GM19455 (cell line): ENCODE results near the gene VPS37C.

Source experiments
- ATAC-seq: cut with Tn5 transposase; IDR thresholded peaks from one replicate; pipeline ENCODE4 v1.9.1; 2021; ENCODE audit not compliant: unreplicated experiment

VPS37C gene

DNA sequence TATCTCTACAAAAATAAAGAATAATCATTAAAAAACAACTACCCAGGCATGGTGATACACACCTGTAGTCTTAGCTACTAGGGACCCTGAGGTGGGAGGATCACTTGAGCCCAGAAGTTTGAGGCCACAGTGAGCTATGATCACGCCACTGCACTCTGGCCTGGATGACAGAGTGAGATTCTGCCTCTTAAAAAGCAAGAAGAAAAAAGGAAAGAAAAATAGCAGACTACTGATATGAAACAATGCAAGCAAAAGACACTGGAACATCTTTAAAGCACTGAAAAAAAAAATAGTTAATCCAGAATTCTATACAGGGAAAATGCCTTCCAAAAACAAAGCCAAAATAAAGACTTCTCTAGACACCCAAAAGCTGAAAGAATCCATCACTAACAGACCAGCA lies 5.9 kb downstream of the VPS37C start:
- no peak for ATAC-seq

DNA sequence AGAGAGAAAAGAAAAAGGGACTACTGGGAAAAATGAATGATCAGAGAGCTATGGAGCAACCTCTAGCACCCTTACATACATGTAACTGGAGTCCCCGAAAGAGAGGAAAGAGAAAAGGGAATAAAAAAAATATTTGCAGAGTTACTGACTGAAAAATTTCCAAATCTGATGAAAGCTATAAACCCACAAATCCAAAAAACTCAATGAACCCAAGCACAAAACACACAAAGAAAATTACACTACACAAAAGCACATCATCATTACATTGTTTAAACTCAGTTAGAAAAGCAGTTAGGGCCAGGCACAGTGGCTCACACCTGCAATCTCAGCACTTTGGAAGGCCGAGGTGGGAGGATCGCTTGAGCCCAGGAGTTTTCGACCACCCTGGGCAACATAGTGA lies 6.7 kb downstream of the VPS37C start:
- ATAC-seq, result no peak

DNA sequence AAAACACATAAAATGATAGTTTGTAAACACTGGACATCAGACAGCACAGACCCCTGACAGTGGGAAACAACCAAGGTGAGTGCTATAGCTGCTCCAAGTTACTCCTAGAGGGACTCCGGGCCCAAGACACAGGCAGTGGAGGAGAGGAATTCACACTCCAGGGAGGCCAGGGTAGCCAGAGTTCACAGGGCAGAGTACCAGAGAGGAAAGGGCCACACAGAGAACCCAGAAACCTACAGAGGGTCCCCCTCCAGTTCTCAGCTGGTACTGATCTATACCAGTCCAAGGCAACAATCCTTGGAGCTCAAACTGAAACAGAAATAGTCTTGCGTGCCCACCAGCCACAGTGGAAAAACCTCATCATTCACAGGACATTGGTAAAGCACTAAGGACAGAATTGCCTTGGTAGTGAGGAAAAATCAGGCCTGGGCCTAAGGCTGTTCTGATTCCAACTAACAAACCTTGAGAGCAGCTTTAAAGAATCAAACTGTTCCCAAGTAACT lies 7.6 kb downstream of the VPS37C start:
- no peak for ATAC-seq

DNA sequence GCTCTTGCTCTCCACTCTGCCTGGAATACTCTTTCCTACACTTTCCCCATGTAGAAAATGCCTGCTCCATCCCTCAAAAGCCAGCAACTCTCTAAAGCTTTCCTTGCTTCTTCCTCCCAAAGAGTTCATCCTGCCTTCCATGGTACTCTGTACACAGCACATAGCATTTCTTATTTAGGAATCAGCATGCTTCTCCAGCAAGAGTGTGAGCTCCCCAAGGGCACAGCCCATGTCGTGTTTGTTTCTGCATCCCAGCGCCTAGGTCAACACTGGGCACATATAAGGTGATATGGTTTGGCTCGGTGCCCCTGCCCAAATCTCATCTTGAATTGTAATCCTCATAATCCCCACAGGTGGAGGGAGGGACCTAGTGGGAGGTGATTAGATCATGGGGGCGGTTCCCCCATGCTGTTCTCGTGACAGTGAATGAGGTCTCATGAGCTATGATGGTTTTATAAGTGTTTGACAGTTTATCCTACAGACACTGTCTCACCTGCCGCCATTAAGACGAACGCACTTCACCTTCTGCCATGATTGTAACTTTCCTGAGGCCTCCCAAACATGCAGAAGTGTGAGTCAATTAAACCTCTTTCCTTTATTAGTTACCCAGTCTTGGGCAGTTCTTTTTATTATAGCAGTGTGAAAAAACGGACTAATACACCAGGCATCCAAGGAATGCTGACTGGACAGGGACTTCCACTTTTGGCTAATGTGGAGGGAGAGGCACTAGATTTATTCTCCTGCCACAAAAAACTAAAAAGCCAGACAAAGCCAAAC lies 8.2 kb downstream of the VPS37C start:
- ATAC-seq, result no peak

DNA sequence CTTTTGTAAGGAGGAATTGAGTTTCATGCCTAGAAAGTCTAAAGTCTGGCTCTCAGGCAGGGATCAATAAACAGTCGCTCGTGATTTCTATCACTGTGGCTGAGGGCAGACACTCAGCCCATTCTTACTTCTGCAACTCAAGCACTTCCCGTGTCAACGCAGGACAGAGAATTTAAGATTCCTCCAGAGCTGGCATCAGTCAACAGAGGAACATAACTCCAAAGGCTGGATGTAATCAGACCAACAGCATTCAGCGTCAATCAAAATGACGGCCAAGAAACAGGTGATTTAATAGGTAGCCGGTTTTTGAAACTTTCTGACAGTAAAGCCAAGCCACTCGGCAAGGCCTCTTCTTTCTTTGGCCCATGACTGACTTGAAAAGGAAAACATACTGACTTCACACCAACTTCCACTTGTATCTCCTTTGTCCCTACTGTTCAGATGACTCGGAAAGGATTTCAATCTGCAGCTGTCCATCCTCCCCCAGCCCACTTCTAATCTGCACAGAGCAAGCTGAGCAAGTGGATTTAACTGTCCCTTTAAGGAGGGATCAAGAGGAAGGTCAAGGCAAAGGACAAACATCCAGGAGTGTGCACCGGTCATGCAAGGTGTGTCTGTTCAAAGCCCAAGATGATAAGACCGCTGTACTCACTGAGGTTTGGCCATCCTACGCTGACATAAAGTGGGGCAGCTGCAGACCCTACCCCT lies 9.5 kb downstream of the VPS37C start:
- ATAC-seq, result no peak

DNA sequence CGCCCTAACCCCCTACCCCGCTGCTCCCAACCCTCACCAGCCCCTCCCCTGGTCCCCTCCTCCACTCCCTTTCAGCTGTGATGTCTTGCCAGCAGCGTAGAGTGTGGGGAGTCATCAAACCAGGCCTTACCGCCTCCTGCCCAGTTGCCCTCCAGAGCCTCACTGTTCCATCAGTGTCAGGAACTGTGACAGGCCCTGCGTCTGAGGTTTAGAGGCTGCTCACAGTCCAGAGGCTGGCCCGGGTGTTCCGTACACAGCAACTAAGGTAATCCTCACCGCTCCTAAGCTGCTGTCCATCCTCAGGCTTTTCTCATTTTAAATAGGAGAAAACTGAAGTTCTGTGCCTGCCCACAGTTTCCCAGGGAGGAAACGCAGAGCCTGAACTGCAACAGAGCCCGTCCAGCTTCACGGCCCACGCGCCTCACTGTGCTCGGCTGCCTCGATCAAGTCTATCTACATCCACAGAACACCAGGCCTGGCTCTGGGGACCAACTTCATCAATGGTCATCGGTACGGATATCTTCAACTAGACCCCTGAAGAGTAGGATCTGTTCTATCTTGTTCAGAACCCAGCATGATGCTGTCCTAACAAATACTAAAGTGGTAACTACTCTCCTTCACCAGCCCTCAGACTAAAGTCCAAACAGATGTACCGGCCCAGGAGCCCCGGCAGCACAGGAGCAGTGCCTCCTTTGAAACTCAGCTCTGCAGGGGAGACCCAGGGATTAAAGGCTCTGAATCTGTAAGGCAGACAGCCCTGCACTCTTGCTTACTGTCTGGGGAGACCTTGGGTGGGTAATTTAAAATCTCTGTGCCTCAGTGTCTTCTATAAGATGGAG lies 10.3 kb downstream of the VPS37C start:
- ATAC-seq, result no peak

DNA sequence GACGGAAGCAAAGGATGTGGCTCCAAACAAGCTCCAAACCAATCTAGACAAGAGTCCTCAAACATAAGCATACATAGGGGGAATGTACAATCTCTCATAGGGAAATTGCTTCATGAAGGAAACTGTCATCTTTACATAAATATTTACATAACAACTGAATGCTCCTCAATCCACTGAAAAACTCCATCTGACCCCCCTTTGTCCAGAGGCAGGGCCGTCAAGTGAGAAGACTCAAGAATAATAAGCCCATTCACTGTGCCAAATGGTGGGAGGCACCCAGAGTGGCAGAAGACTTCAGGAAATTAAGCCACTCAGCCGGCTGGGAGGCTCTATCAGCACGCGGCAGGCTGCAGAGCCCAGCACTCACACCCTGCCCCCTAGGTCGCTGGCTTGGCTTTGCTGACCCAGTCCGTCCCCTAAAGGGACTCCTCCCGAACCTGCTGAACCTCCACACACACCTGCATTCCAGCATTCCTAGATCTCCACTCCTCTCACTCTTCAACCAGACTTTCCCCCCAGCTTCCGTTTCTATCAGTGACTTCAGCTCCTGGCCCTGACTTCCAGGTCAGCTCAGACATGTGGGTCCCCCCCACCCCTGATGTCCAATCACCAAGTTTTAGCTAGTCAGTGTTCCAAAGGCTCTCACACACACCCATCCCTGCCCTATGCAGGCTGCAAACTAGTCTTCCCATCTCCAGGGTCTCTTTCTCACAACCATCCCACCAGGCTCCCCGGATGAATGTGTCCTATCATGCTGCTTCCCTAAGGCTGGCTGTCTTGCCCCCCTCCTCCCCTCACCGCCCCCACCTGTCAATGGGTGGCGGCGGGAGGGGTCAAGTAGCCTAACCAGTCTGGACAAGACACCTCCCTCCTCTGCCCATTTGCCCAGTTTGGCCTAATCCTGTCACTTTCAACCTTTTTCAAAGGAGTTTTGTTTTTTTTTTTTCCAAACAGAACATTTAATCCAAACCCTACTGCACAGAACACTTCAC lies 11.3 kb downstream of the VPS37C start:
- no peak for ATAC-seq

DNA sequence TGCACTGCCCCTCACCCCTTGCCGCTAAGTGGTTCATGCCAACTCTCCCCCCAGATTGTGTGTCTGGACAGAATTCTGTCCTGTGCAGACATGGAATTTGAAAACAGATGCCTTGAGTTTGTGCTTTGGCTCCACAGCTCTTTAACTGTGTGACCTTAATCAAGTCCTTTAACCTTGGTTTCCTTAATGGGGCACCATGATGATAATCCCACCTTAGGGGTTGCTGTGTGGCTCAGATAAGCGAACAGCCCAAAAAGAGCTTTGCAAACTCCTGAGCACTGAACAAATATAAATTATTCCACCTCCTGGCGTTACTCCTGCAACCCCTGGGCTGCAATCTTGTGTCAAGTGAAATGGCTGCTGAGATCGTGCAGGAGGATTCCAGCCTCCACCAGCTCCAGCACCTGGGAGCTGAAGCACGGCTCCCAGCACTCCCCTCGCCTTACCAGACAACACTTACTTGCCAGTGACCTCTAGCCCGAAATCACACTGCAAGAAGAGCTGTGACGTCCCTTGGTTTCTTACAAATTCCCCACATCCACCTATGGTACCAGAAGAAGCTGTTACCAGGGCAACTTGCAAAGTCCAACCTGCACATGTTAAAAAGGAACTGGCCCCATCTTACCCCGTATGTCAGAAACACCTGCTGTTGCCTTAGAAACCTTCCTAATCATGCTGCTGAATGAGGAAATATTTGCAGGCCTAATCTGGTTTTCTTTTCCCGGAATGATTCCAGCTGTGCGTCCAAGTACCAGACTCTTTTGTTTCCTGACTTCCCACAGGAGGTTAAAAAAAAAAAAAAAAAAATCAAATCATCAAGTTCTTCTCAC lies 13.2 kb downstream of the VPS37C start:
- no peak for ATAC-seq

DNA sequence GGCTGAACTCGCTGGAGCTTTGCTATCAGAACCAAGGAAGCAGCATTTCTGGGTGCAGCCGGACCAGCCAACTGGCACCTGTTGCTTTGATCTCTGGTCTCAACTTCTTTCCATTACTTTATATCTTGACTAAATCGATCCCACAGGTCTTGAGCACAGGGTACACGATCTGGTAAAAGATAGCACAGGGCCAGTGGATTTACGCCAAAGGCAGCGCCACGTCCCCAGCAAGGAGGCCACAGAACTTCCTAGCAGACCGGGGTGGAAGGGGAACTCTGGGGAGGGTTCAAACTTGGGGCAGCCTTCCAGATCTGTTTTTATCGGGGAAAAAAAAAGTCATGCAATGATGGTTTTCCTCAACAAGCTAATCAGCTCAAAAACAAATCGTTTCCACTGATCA lies 14.0 kb downstream of the VPS37C start:
- no peak for ATAC-seq

DNA sequence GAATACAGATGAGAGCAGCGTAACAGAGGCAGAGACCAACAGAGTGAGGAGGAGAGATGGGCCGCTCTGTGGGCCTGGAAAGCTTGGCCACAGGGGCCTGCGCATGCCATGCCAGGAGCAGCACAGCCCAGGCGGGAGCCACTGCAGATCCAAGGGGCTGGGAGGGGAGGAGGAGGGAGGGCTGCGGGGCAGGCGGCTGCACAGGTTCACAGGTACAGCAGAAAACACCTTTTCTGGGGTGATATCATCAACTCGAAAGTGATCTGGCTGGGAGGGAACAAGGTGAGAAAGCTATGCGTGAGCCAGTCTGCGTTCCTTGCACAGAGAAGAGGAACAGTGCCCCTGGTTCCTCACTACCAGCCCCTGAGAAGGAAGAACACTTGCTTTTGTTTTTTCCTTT lies 14.8 kb downstream of the VPS37C start:
- no peak for ATAC-seq

DNA sequence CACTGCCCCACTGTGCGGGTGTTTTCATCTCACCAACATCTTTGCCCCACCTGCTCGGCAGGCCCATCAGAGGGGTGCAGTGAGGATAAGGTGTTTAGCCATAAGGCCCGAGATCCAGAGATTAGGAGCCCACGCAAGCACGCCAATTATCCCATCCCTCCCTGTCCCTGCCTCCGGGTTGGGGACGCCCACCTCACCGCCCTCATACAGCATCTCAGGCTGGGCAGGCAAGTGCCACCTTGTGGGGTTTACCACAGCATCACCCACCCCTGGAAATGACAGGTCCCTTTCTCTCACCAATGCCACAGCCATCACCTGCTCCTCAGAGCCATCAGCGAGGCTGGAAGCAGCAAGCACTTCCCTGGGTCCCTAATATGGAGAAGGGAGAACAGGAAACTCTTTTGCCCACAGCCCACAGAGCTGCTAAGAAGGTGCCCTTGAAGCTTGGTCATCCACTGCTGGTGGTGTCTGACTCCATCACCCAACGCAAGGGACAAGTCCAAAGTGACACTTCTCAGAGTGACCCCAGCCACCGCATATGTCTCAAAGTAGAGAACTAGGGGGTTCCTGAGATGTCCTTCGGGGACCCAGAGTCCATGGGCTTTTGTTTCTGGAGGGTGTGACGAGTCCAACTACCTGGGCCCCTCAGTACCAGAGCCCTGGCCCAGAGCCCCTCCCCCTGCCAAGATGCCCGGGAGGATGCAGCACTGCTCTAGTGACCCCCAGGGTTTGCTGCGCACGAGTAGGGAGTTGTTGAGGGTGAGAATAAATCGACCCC lies 15.8 kb downstream of the VPS37C start:
- ATAC-seq, result no peak

DNA sequence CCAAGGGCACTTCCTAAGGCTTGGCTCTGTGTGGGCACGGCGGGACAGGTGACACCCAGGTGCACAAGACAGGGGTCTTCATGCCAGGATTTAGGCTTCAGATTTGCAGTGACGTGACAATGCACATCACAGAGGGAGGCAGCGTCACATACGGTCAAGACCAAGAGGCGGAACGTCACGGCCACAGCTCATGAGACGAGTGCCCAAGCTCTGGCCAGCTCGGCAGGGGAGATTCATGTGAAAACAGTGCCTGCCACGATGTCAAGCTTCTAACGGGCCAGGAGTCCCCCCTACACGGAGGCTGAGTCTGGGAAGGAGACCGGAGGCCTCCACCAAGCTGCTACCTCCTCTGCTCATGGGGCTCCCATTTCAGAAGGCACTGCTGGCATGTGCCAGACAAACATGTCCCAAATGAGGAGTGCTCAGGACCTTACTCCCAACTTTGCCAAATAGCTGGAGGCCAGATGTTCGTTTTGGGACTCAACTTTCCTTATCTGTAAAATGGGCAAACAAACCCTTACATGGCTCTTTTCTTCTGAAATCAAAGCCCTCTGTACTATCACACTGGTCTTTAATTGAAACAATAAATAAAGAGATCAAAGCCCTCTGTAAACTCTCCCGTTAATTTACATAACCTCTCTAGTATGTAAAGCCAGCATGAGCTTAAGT lies 16.6 kb downstream of the VPS37C start:
- ATAC-seq, result no peak

DNA sequence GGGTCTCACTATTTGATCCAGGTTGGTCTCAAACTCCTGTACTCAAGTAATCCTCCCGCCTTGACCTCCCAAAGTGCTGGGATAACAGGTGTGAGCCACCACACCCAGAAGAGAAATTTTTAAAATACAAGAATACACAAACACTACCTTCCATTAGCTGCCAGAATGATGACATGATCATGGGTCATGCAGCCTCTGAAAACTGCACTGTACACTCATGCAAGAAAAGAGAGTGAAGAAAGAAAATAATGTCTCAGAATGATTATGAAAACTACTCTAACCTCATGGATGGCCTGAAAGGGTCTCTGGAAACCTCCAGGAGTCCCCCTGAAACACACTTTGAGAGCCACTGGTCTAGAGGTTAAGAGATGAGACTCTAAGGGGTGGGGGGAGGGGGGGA lies 18.8 kb downstream of the VPS37C start:
- no peak for ATAC-seq

DNA sequence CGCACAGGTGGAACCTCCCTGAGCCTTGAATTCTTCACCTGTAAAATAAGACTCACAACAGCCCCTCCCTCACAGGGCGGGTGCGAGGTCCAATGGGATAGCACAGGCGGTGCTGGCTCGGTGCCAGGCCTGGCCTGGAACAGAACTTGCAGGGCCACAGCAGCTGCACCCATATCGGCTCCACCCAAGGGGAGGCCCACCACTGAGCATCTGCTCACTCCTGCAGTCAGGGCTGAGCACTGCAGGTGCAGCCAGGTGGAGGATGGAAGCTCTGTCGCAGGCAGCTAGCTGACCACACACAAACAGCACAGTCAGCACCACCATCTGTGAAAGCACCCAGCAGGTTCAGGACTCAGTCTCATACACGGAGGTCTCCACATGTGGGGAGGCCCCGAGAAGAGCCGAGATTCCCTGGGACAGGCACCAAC lies 19.6 kb downstream of the VPS37C start:
- ATAC-seq, result no peak

DNA sequence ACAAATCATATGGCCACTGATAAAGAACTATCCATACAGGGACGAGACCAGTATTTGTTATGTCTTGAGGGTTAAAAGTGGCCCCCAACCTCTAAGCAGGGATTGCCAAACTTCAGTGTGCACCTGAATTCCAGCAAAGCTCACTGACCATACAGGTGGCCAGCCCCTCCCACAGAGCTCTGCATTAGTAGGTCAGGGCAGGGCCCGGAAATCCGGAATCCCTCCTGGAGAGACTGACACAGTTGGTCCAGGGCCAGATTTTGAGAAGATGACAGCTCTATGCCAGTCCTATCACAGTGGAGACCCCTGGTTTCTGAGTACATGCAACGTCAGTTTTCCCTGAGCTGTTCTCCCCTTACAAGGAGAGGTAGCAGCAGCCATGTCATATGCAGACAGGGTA lies 20.8 kb downstream of the VPS37C start:
- no peak for ATAC-seq

DNA sequence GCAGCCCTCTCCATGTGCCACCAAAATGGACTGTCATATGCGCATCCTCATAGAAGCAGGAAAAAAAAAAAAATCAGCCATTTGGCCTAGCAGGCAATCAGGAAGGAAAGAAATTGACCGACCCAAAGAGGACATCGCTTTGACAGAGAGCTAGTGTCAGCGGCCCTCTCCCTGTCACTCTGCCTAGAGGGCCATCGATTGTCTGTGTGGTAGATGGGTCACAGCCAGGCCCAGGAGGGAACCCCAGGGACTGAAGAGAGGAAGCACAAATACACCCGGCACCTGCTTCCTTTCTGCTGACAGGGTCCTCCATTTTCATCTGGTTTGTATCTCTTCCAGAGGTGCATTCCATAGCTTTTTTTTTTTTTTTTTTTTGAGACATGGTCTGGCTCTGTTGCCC lies 21.8 kb downstream of the VPS37C start:
- ATAC-seq, result no peak

DNA sequence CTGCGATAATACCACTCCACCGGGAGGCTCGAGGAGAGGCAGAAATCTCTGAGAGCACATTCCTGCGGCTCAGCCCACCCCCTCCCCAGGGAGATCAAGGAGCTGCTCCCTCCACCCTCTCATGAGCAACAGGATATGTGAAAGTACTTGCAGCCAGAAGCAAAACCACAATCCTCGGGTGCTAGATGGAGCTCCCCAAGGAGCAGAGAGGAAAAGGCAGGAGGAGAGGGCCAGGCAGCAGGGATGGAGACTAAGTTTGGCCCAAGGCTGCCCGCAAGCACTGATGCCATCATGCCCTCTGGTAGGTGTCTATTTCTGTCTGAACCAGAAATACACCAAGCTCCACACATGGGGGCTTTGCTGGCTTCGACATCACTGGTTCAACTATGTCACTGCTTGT lies 22.3 kb downstream of the VPS37C start:
- no peak for ATAC-seq

DNA sequence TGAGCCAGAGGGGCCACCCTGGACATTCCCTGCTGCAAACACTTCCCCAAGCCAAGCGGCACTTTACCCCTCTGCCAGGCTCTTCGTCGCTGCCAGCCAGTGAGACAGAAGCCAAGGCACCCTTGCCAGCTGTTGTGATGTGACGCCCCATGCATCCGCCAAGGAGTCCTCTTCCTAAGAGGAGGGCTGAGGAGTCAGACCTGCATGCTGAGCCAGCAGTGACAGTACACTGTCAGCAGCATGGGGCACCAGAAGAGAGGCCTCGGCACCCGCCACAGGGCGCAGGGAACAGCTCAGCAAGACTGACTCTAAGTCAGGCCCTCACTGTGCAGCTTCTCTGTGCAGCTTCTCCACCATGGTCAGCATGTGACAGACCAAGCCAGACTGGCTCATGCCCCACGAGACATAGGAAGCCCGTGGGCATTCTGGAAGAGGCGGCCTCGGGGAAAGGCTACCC lies 26.4 kb downstream of the VPS37C start:
- no peak for ATAC-seq
